Kidney tubule cell (primary cell): ENCODE results near the gene PTHLH.
A peak's percentile ranks its signal among the peaks of the same experiment; 100 is the strongest.

ENCODE experiments used
- DNase-seq: peaks from one replicate; pipeline ENCODE4 v3.0.0-alpha.2; 2018; ENCODE audit warnings: low spot score

The PTHLH gene

DNA sequence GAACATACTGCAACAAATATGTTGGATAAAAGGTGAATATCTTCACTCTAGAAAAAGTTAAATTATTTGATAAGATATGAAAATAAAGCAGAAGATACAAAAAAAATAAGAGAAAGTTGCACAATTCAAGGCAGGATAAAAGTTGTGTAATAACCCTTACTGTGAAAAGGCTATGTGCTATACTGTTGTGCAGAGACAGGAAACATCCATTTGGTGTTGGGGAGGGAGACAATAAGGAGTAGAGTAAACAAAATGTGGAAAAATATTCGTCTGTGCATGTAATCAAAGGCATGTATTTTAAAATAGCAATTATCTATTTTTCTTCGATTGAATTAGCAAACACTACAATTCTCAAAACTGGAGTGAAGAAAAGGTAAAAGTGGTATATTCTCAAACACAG, 34.8 kb downstream of the PTHLH start:
- DNase-seq, result no peak

- no peak for DNase-seq
Measured at GRCh38 chr12:27936196-27936595, 36.3 kb downstream of the PTHLH start.

GRCh38 chr12:27934276-27934675, 38.3 kb downstream of the PTHLH start:
- DNase-seq, result no peak

DNA sequence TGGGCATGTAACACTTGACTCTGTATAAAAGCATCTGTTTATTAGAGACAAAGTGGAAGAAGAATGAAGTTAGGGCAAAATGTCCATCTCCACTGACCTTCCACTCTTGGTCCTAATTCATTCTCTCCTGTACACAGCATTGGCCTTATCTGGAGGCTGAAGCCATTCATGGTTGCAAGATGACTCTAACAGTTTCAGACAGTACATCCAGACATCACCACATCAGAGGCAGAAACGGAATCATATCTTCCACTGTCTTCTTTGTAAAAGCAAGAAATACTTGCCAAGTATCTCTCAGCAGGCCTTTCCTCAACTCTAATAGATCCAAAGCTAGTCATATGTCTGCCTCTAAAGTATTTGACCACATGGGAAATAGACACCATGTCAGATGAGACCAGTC, 41.1 kb downstream of the PTHLH start:
- no peak for DNase-seq

DNA sequence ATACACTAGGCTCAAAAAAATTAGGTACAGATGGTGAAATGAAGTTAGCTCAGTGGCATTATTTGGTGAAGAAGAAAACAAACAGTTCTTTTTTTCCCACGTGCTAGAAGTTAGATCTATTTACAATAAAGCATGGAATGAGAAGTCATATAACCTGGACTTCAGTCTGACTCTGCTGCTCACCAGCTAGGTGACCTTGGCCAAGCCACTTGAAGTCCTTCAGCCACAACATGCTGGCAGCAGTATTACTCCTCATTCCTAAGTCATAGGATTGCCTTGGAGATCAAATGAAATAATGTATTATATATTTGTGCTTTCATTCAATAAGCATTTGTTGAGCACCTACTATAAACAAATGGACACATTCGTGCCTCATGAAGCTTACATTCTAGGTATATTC, 45.2 kb downstream of the PTHLH start:
- no peak for DNase-seq

- DNase-seq, result peak; percentile 28
Measured at GRCh38 chr12:27924350-27925135, 48.0 kb downstream of the PTHLH start.

DNA sequence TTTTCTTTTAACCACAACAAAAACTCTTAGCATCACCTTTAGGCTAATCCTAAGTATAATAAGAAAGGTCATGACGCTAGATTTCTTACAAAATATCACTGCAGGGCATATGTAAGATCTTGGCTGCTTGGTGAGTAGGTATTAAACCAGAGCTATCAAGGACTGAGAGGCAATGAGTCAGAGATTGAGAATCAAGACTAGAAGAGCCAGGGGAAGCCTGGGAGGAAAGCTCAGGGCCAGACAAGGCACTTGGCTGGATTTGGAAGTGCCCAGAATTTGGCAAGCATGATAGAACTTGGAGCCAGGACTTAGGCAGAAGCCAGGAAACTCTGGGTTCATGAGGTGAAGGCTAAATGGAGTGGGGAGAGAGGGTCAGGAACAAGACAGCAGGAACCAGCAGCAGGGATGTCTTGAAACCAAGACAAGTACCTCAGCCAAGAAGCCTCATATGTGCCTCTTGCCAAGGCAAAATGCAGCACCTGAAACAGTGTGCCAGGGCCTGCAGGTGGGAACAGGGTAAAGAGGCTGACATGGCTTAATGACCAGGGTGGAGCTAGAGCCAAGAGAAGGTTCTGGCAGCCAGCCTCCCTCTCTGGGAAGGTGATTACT, 49.9 kb downstream of the PTHLH start:
- no peak for DNase-seq

DNA sequence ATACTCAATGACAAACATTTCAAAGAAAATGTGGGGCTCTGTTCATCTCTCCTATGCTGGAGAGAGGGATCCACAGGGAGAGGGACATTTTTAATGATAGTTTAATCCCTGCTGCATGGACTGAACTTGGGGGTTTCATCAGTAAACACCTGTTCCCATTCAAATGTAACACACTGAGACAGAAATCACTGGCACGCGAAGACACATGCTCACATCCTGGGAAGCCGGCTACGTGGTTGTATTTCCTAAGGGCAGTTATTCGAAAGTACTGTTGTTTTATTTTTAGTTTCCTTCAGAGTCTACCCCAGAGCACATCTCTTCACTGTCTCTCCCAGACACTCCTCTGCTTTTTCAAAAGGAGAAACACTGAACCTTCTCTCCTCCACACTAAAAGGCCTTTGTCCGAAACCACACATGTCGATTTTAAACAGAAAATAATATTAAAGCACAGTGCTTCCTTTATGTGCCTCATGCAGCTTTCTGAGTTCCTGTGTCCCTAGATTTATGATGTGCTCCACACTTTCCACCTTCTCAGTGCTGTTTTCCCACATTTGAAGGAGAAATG, 52.8 kb downstream of the PTHLH start:
- no peak for DNase-seq

DNA sequence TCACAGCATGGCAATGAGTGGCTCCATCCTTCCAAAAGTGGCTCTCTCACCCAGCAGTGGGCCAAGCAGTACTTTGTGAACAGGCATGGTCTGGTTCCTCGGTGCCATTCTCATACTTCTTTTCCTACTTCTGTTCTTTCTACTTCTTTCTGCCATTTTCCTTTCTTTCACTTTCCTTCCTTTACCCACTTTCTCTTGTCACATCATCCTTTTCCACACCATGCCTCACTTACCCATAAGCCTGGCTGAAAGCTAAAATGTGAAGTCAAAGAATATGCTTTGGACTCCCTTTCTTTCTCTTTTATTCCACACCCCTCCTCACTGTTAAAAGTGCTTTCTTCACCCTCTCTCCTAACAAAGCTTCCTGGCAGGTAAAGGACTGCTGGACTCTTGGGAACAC, 57.0 kb downstream of the PTHLH start:
- no peak for DNase-seq

DNA sequence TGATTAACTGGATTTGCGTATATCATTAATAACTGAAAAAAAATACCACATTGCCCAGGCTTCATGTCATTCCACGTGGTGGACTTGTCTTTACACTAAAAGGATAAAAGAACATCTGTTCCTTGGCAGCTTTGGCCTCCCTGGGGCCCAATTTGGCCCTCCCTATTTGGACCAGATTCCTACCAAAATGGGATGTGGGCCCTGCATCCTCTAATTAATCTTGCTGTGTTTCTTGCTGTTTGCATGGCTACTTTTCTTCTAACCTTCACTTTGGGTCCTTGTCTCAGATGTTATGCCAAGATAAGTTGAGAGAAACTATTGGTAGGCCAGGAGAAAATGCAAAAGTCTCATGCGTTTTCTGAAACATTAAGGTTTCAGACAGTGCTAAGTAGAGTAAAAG, 57.5 kb downstream of the PTHLH start:
- DNase-seq, result no peak

DNA sequence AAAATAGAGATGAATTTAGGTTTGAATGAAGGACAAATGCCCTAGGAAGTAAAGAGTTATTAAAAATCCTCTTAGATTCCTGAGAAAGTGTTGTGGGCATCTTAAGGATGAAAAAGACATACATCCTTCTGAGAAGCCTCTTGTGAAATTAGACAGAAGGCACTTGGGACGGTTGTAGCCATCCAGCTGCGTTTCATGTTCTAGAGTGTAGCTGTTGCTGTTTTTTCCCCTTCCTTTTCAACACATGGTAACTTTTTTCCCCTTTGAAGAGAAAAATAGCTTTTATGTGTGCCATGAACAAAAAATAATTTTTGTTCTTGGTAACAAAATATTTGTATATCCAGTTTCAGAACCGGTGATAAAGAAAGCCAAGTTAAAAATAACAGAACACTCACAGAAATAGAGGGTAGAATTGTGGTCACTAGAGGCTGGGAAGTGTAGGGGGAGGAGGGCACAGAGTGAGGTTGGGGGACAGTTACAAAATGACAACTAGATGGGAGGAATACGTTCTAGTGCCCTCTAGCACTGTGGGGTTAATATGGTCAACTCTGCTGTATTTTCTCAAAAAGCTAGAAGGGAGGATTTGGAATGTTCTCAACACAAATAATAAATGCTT, 58.4 kb downstream of the PTHLH start:
- no peak for DNase-seq

DNA sequence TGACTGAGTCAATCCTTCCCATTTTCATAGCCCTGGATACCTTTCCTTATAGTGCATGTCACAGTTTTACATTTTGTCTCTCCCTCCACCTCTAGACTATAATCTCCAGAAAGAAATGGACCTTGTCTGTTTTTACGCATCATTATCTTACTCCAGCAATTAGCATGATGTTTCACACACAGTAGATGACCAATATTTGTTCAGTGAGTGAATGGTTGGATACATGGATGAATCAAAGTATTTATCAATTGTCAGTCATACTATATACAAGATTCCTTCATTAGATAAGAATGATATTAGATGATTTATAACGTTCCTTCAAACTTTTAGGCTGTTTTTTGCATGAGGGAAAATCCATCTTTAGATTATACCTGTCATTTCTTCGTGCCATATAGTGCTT, 61.1 kb downstream of the PTHLH start:
- DNase-seq, result no peak
